IMR-90 (cell line): Measurements from ENCODE around the gene DDOST. TPM values are rescaled to one million over a fixed set of nuclear protein-coding genes. Genes with fewer than 3 reads are reported as not detected.

ENCODE experiments used
- ATAC-seq: fragments of 200-7000 bp; cut with Tn5 transposase; 2 replicates; pipeline ENCODE4 v1.9.1; 2020; ENCODE audit warnings: low read depth, mild to moderate bottlenecking, moderate library complexity
- BruUV-seq: library from RNA; stranded (reverse); fragments of 400-500 nt; replicated peaks from 2 replicates; lab custom pipeline; 2021; lab: Mats Ljungman, UMichigan
- CTCF ChIA-PET: fragments of 300-600 bp; formaldehyde crosslinking; extraction: SDS; loops from one replicate; lab custom pipeline; 2021; ENCODE audit warnings: antibody characterized with exemption; lab: Yijun Ruan, JAX
- POLR2A ChIA-PET: fragments of 300-600 bp; sonication (Branson Sonifier 250); formaldehyde crosslinking; loops from one replicate; lab custom pipeline; 2022; ENCODE audit warnings: antibody characterized with exemption; ENCODE audit not compliant: unreplicated experiment; lab: Charles Lee
- DNase-seq: peaks from one replicate; pipeline ENCODE4 v3.0.0; 2013
- H2AFZ ChIP-seq: replicated peaks from 2 replicates; pipeline ENCODE3; 2013; ENCODE audit warnings: low read length, mild to moderate bottlenecking; ENCODE audit not compliant: poor library complexity
- H2AK5ac ChIP-seq: 2 replicates; pipeline ENCODE4 v1.6.1; 2013; ENCODE audit warnings: low read depth, low read length, inconsistent platforms
- H2AK9ac ChIP-seq: replicated peaks from 2 replicates; pipeline ENCODE3; 2013; ENCODE audit warnings: mild to moderate bottlenecking, low read depth, low read length, moderate library complexity; ENCODE audit not compliant: poor library complexity
- H2BK120ac ChIP-seq: 2 replicates; pipeline ENCODE4 v1.6.1; 2013; ENCODE audit warnings: low read depth, low read length, inconsistent platforms
- H2BK15ac ChIP-seq: 3 replicates; pipeline ENCODE4 v1.6.1; 2013; ENCODE audit warnings: low read depth, low read length, inconsistent platforms
- H2BK20ac ChIP-seq: 2 replicates; pipeline ENCODE4 v1.6.1; 2013; ENCODE audit warnings: low read depth, mild to moderate bottlenecking, inconsistent platforms, low read length, moderate library complexity
- H2BK5ac ChIP-seq: 2 replicates; pipeline ENCODE4 v1.6.1; 2013; ENCODE audit warnings: mild to moderate bottlenecking, low read depth, low read length, inconsistent platforms; ENCODE audit not compliant: poor library complexity, severe bottlenecking
- H3K14ac ChIP-seq: replicated peaks from 2 replicates; pipeline ENCODE4 v1.6.1; 2013; ENCODE audit warnings: low read depth, low read length, inconsistent platforms
- H3K18ac ChIP-seq: 2 replicates; pipeline ENCODE4 v1.6.1; 2013; ENCODE audit warnings: low read depth, low read length, control low read depth
- H3K23ac ChIP-seq: 2 replicates; pipeline ENCODE4 v1.6.1; 2013; ENCODE audit warnings: low read depth, low read length, inconsistent platforms
- H3K27ac ChIP-seq: 2 replicates; pipeline ENCODE4 v1.5.1; 2013; ENCODE audit warnings: mild to moderate bottlenecking, control low read depth, low read length; ENCODE audit not compliant: insufficient read depth
- H3K27me3 ChIP-seq: 2 replicates; pipeline ENCODE4 v1.6.1; 2013; ENCODE audit warnings: low read length; ENCODE audit not compliant: control insufficient read depth, insufficient read depth
- H3K36me3 ChIP-seq: 2 replicates; pipeline ENCODE4 v1.6.1; 2013; ENCODE audit warnings: low read length, mixed read lengths; ENCODE audit not compliant: control insufficient read depth, insufficient read depth
- H3K4ac ChIP-seq: 2 replicates; pipeline ENCODE4 v1.6.1; 2013; ENCODE audit warnings: low read depth, low read length, inconsistent platforms
- H3K4me1 ChIP-seq: 2 replicates; pipeline ENCODE4 v1.6.1; 2013; ENCODE audit warnings: low read length, mixed read lengths; ENCODE audit not compliant: control insufficient read depth, insufficient read depth
- H3K4me2 ChIP-seq: 2 replicates; pipeline ENCODE4 v1.6.1; 2013; ENCODE audit warnings: low read depth, mild to moderate bottlenecking, control low read depth, low read length, moderate library complexity
- H3K4me3 ChIP-seq: 2 replicates; pipeline ENCODE4 v1.5.1; 2013; ENCODE audit warnings: low read depth, mild to moderate bottlenecking, control low read depth, low read length, moderate library complexity; ENCODE audit not compliant: insufficient read depth
- H3K56ac ChIP-seq: 2 replicates; pipeline ENCODE4 v1.6.1; 2013; ENCODE audit warnings: low read length, inconsistent platforms; ENCODE audit not compliant: insufficient read depth; ENCODE audit errors: extremely low read depth
- H3K79me1 ChIP-seq, 2 experiments: 2 replicates each; pipeline ENCODE4 v1.6.1; 2013; ENCODE audit warnings: low read length in 2 of 2, inconsistent platforms in 1 of 2, low read depth in 1 of 2
- H3K9ac ChIP-seq: 2 replicates; pipeline ENCODE4 v1.6.1; 2013; ENCODE audit warnings: low read depth, low read length, control low read depth
- H3K9me1 ChIP-seq: 2 replicates; pipeline ENCODE4 v1.6.1; 2013; ENCODE audit warnings: low read length, inconsistent platforms; ENCODE audit not compliant: insufficient read depth
- H3K9me3 ChIP-seq: 2 replicates; pipeline ENCODE4 v1.6.1; 2013; ENCODE audit warnings: low read length; ENCODE audit not compliant: control insufficient read depth, insufficient read depth
- H4K20me1 ChIP-seq: 2 replicates; pipeline ENCODE4 v1.6.1; 2013; ENCODE audit warnings: low read length, inconsistent platforms; ENCODE audit not compliant: insufficient read depth
- H4K5ac ChIP-seq: 2 replicates; pipeline ENCODE4 v1.6.1; 2013; ENCODE audit warnings: mild to moderate bottlenecking, low read depth, low read length, control low read depth
- H4K8ac ChIP-seq, 2 experiments: 2 replicates each; pipeline ENCODE4 v1.6.1; 2013; ENCODE audit warnings: low read depth in 2 of 2, low read length in 2 of 2, control low read depth in 1 of 2, inconsistent platforms in 1 of 2
- H4K91ac ChIP-seq: 2 replicates; pipeline ENCODE4 v1.6.1; 2013; ENCODE audit warnings: low read depth, low read length, inconsistent platforms; ENCODE audit not compliant: insufficient read depth
- BHLHE40 ChIP-seq: fragments of 150-350 bp; IDR thresholded peaks from 2 replicates; pipeline ENCODE4 v1.6.1; 2016; ENCODE audit warnings: mild to moderate bottlenecking, low read depth, low read length
- CEBPB ChIP-seq: IDR thresholded peaks from 2 replicates; pipeline ENCODE4 v1.6.1; 2012; ENCODE audit warnings: low read depth, low read length, improper control_type of control experiment
- CHD1 ChIP-seq: IDR thresholded peaks from 2 replicates; pipeline ENCODE4 v1.6.1; 2012; ENCODE audit warnings: low read depth, low read length, improper control_type of control experiment
- CTCF ChIP-seq: conservative IDR thresholded peaks from 2 replicates; pipeline ENCODE4 v1.5.1; 2012; ENCODE audit warnings: mild to moderate bottlenecking, low read depth, low read length, improper control_type of control experiment
- FOS ChIP-seq: fragments of 150-350 bp; IDR thresholded peaks from 2 replicates; pipeline ENCODE4 v1.6.1; 2016; ENCODE audit warnings: low read depth, low read length
- MAFK ChIP-seq: IDR thresholded peaks from 2 replicates; pipeline ENCODE4 v1.6.1; 2012; ENCODE audit warnings: low read depth, low read length, improper control_type of control experiment
- MAZ ChIP-seq: IDR thresholded peaks from 2 replicates; pipeline ENCODE4 v1.6.1; 2012; ENCODE audit warnings: low read depth, mild to moderate bottlenecking, low read length, improper control_type of control experiment, moderate library complexity, borderline replicate concordance
- MXI1 ChIP-seq: IDR thresholded peaks from 2 replicates; pipeline ENCODE4 v1.6.1; 2012; ENCODE audit warnings: low read depth, mild to moderate bottlenecking, low read length, moderate library complexity, borderline replicate concordance
- NFE2L2 ChIP-seq: fragments of 150-350 bp; IDR thresholded peaks from 2 replicates; pipeline ENCODE4 v1.6.1; 2016; ENCODE audit warnings: low read depth, mild to moderate bottlenecking, low read length
- POLR2A ChIP-seq: IDR thresholded peaks from 2 replicates; pipeline ENCODE4 v1.6.1; 2012; ENCODE audit warnings: mild to moderate bottlenecking, low read depth, low read length
- RAD21 ChIP-seq: IDR thresholded peaks from 2 replicates; pipeline ENCODE4 v1.6.1; 2012; ENCODE audit warnings: low read length, improper control_type of control experiment
- RCOR1 ChIP-seq: IDR thresholded peaks from 2 replicates; pipeline ENCODE4 v1.6.1; 2012; ENCODE audit warnings: mild to moderate bottlenecking, low read length, improper control_type of control experiment; ENCODE audit not compliant: insufficient replicate concordance
- RFX5 ChIP-seq: IDR thresholded peaks from 2 replicates; pipeline ENCODE4 v1.8.0; 2012; ENCODE audit warnings: low read depth, mild to moderate bottlenecking, low read length, moderate library complexity
- SMC3 ChIP-seq: fragments of 150-350 bp; IDR thresholded peaks from 2 replicates; pipeline ENCODE4 v1.6.1; 2016; ENCODE audit warnings: low read depth, mild to moderate bottlenecking, antibody characterized with exemption, low read length, moderate library complexity
- USF2 ChIP-seq: fragments of 150-350 bp; IDR thresholded peaks from 2 replicates; pipeline ENCODE4 v1.6.1; 2017; ENCODE audit warnings: mild to moderate bottlenecking, antibody characterized with exemption, low read length, low read depth
- WGBS, 2 experiments: methylation state at CpG; one replicate each; pipeline versions ENCODE4 v1.1.5 to v1.1.7; 2013; ENCODE audit warnings: missing lambda C conversion rate in 2 of 2; ENCODE audit not compliant: insufficient read length in 1 of 2; ENCODE audit errors: extremely low coverage in 2 of 2; 5-methylcytosine and 5-hydroxymethylcytosine counted together
- dilution Hi-C: fragments of 300-500 bp; cut with HindIII; formaldehyde crosslinking; loops from one replicate; pipeline ENCODE4 v1.14.3; 2018; ENCODE audit warnings: low sequenced_read_pairs; ENCODE audit not compliant: unreplicated experiment
- in situ Hi-C: fragments of 300-500 bp; cut with MboI; formaldehyde crosslinking; loops from 3 replicates; pipeline ENCODE4 v1.14.3; 2019; ENCODE audit warnings: low sequenced_read_pairs, inconsistent platforms, mixed read lengths
- intact Hi-C: fragments of 100-400 bp; cut with micrococcal nuclease; formaldehyde crosslinking; loops from 2 replicates; pipeline ENCODE4 v1.10.0; 2022
- polyA plus RNA-seq, 3 experiments: library from polyadenylated mRNA; depleted of rRNA; stranded (reverse); fragments of >200 nt; gene quantifications; 2 replicates each; pipeline ENCODE4 v1.2.3, GENCODE V29; 2012; ENCODE audit warnings: low replicate concordance in 1 of 3
- total RNA-seq: library from RNA; depleted of rRNA; stranded (reverse); fragments of >200 nt; gene quantifications from 2 replicates; pipeline ENCODE4 v1.2.3, GENCODE V29; 2012

DDOST gene
- total and polyA plus RNA-seq, 2 of the 4 experiments (the other 2 are of a cell fraction) = 179 to 477 TPM

- H2AK9ac ChIP-seq = no peak overlapping the region
- H2AK5ac ChIP-seq = no peak overlapping the region
- no peaks in the 10 kb centered on the region; the same call in 1 of the 2 replicates for H4K20me1 ChIP-seq
- no peak overlapping the region for H3K9ac ChIP-seq
- no peak overlapping the region for H4K5ac ChIP-seq
- in situ Hi-C loops = no loop called here
- no peak overlapping the region for H3K4me2 ChIP-seq
- H3K4me3 ChIP-seq = no peak overlapping the region
- no peak for ATAC-seq
- no peak for TF ChIP-seq BHLHE40
- no peak for TF ChIP-seq RFX5
- no peak for TF ChIP-seq USF2
- no peak for TF ChIP-seq POLR2A
- no peak for TF ChIP-seq SMC3
- TF ChIP-seq CEBPB = no peak
- no peak for TF ChIP-seq MAFK
- TF ChIP-seq CHD1 = no peak
- TF ChIP-seq NFE2L2 = no peak
- TF ChIP-seq MAZ = no peak
- TF ChIP-seq RAD21 = no peak
- no peak for TF ChIP-seq CTCF
- TF ChIP-seq FOS = no peak
- TF ChIP-seq RCOR1 = no peak
- TF ChIP-seq MXI1 = no peak
- H3K36me3 ChIP-seq = no peaks in the 10 kb centered on the region
- 39% methylated on average over 2 of the region's 5 CpGs; no CpG with 5 or more reads in 1 of the 2 experiments for WGBS, 2 experiments
- H3K4me1 ChIP-seq = no peaks in the 10 kb centered on the region
- intact Hi-C loops = no loop called here
- H2BK120ac ChIP-seq = no peak overlapping the region
- H3K4ac ChIP-seq = no peak overlapping the region
- H3K18ac ChIP-seq = no peak overlapping the region
- H3K27ac ChIP-seq = no peak overlapping the region
- no peak overlapping the region for H2BK20ac ChIP-seq
- H3K23ac ChIP-seq = no peak overlapping the region
- no TSS peak for BruUV-seq
- no peak overlapping the region for H2BK15ac ChIP-seq
- POLR2A ChIA-PET = interaction anchor here (0.6 kb wide), 1 partner anchor 8 kb away, joined by 3 read pairs; no protein-coding TSS in a partner anchor
- H3K27me3 ChIP-seq = no peaks in the 10 kb centered on the region
- no peak overlapping the region for H4K8ac ChIP-seq
- no peak overlapping the region for H2AFZ ChIP-seq
- CTCF ChIA-PET = no interaction called here
- no peak overlapping the region for H3K56ac ChIP-seq
- no peak overlapping the region for H3K14ac ChIP-seq
- no peak overlapping the region for H4K91ac ChIP-seq
- no peak overlapping the region for H2BK5ac ChIP-seq
- no peak for DNase-seq
- H3K79me1 ChIP-seq = peaks cover 0 to 3% of the 10 kb centered on the region in 2 experiments; a peak in 1 of 4 replicates
- H3K9me1 ChIP-seq = peaks cover 3% of the 10 kb centered on the region; the same call in 1 of the 2 replicates
- dilution Hi-C loops = no loop called here
- no peaks in the 10 kb centered on the region for H3K9me3 ChIP-seq
Observed at GRCh38 chr1:20706841-20707240, 45.7 kb upstream of the DDOST start.
